Effector memory CD4-positive, alpha-beta T cell (primary cell): ENCODE data around the gene OR56A5.

Experiments
- DNase-seq, 3 donors: peaks; one replicate each; pipeline ENCODE4 v3.0.0-alpha.2; 2020
- H3K27ac ChIP-seq: 2 replicates; pipeline ENCODE4 v1.7.0; 2013; ENCODE audit warnings: mild to moderate bottlenecking, low read length, moderate library complexity; ENCODE audit not compliant: insufficient read depth, poor library complexity, severe bottlenecking
- H3K27me3 ChIP-seq: replicated peaks from 2 replicates; pipeline ENCODE4 v1.7.0; 2013; ENCODE audit warnings: mild to moderate bottlenecking, low read length; ENCODE audit not compliant: insufficient read depth, control insufficient read depth, poor library complexity, severe bottlenecking
- H3K36me3 ChIP-seq: 2 replicates; pipeline ENCODE4 v1.7.0; 2013; ENCODE audit warnings: mild to moderate bottlenecking, low read length, moderate library complexity; ENCODE audit not compliant: control insufficient read depth, insufficient read depth
- H3K4me1 ChIP-seq: 2 replicates; pipeline ENCODE4 v1.7.0; 2013; ENCODE audit warnings: low read length, mild to moderate bottlenecking; ENCODE audit not compliant: control insufficient read depth, insufficient read depth, poor library complexity, severe bottlenecking
- H3K4me3 ChIP-seq: 2 replicates; pipeline ENCODE4 v1.7.0; 2013; ENCODE audit warnings: low read length, low read depth, mild to moderate bottlenecking; ENCODE audit not compliant: insufficient read depth, poor library complexity, severe bottlenecking
- H3K9me3 ChIP-seq: 2 replicates; pipeline ENCODE4 v1.7.0; 2013; ENCODE audit warnings: mild to moderate bottlenecking, low read length, moderate library complexity; ENCODE audit not compliant: control insufficient read depth

OR56A5 gene

DNA sequence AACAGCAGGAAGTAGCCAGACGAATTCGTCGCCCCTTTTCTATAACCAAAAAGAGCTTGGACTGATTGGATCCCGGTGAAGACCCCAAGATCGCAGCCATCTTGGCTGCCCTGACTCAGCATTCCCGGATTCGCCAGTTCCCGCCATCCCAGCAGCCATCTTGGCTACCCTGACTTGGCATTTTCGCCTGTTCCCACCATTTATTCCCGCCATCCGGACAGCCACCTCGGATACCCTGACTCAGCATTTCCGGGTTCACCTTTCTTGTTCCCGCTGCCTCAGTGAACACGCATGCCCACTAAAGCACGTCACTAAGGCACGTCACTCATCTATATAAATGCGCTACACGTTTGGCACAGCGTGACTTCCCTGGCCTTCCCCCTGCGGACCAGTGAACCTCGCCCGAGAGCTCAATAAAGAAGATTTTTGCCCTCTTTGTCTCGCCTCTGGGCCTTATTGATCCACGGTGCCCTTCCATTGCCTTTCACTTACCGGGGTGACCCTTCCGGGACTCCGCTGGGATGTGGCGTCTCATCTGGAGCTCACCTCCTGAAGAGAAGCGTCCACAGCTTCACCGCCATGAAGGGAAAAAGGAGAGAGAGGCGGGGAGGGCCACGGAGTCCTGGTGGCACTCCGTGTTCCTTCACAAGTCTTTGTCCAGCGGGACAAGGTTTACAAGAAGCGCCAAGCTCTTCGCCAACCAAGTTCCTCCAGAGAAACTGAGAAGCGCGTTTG lies 30.3 kb downstream of the OR56A5 start:
- Histone ChIP-seq H3K4me3 (no peak overlapping the region), H3K27ac (no peak overlapping the region), H3K36me3 (no peaks in the 10 kb centered on the region), H3K4me1 (no peaks in the 10 kb centered on the region), H3K27me3 (no peaks in the 10 kb centered on the region), H3K9me3 (no peaks in the 10 kb centered on the region)
- no peak for DNase-seq

DNA sequence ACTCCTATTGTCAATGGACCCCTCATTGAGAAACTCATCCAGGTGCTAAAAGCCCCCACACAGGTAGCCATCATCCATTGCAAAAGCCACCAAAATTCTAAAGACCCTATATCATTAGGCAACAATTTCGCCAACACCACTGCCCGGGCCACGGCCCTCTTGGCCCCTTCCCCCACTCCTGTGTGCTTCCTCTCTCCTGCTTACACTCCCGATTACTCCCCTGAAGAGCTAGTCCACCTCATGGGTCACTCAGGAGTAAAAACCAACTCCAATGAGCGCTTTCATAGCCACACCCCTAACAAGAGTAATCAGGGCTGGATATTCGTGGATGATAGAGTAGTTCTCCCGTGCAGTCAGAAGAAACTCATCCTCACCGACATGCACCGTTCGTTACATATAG lies 35.2 kb downstream of the OR56A5 start:
- no peak overlapping the region for H3K27ac ChIP-seq
- no peaks in the 10 kb centered on the region for H3K9me3 ChIP-seq
- no peaks in the 10 kb centered on the region for H3K4me1 ChIP-seq
- no peak for DNase-seq
- H3K36me3 ChIP-seq, result no peaks in the 10 kb centered on the region
- no peak overlapping the region for H3K4me3 ChIP-seq
- H3K27me3 ChIP-seq, result no peaks in the 10 kb centered on the region

- no peaks in the 10 kb centered on the region for H3K36me3 ChIP-seq
- no peaks in the 10 kb centered on the region for H3K4me1 ChIP-seq
- no peak overlapping the region for H3K4me3 ChIP-seq
- H3K9me3 ChIP-seq, result no peaks in the 10 kb centered on the region
- H3K27ac ChIP-seq, result no peak overlapping the region
- no peaks in the 10 kb centered on the region for H3K27me3 ChIP-seq
- DNase-seq, result no peak
Observed at GRCh38 chr11:5932671-5933070, 35.6 kb downstream of the OR56A5 start.

DNA sequence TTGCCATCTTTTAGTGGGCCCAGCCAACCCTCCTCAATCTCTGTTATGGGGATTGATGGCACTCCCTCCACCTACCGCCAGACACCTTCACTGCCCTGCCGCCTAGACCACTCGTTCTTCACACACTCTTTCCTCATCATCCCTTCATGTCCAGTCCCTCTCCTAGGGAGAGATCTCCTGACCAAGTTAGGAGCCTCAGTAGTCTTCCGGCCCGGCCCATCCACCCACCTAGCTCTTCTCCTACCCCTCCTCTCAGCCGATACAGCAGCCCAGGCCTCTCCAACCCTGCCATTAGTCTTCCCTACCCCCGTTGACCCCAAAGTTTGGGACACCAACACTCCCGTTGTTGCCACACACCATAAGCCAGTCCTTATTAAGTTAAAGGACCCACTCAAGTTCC lies 37.2 kb downstream of the OR56A5 start:
- H3K27ac ChIP-seq, result no peak overlapping the region
- H3K27me3 ChIP-seq, result no peaks in the 10 kb centered on the region
- no peaks in the 10 kb centered on the region for H3K4me1 ChIP-seq
- no peak for DNase-seq
- no peaks in the 10 kb centered on the region for H3K36me3 ChIP-seq
- no peaks in the 10 kb centered on the region for H3K9me3 ChIP-seq
- H3K4me3 ChIP-seq, result no peak overlapping the region

DNA sequence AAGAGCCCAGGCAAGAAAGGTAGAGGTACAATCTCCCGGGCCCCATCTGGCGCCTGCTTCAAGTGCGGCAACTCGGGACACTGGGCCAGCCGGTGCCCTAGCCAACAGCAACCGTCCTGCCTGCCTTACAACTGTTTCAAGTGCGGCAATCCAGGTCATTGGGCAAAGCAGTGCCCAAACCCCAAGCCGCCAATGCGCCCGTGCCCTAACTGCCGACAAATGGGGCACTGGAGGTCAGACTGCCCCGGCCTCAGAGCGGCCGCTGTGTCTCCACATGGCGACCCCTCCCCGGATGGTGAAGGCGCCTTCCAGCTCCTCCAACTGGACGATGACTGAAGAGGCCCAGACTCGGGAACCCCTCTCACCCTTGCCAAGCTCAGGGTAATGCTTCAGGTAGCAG lies 37.7 kb downstream of the OR56A5 start:
- Histone ChIP-seq H3K27me3 (no peaks in the 10 kb centered on the region), H3K36me3 (no peaks in the 10 kb centered on the region), H3K27ac (no peak overlapping the region), H3K4me3 (no peak overlapping the region), H3K4me1 (no peaks in the 10 kb centered on the region), H3K9me3 (no peaks in the 10 kb centered on the region)
- DNase-seq, result no peak

DNA sequence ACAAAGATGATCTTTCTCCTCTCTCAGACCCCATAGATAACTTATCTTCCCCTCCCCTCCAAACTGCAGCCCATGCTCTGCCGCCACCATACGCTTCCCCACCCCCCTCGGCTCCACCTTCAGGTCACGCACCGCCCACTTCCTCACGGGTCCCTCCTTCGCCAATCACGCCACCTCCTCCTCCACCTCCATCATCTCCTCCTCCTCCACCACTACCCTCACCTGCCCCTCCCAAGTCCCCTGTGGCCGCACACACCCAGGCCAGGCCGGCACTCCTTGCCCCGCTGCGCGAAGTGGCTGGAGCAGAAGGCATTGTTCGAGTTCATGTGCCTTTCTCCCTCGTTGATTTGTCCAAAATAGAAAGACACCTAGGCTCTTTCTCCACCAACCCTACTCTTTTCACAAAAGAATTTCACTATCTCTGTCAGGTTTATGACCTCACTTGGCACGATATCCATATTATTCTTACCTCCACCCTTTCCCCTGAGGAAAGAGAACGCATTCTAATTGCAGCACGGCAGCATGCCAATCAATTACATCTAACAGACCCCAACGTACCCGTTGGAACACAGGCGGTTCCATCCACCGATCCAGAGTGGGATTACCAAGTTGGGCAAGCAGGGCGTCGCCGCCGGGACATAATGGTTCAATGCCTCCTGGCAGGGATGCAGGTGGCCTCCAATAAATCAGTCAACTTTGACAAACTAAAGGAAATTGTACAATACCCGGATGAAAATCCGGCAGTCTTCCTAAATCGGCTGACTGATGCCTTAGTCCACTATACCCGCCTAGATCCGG lies 38.5 kb downstream of the OR56A5 start:
- no peak overlapping the region for H3K27ac ChIP-seq
- no peaks in the 10 kb centered on the region for H3K36me3 ChIP-seq
- no peak overlapping the region for H3K4me3 ChIP-seq
- H3K4me1 ChIP-seq, result no peaks in the 10 kb centered on the region
- H3K9me3 ChIP-seq, result no peaks in the 10 kb centered on the region
- DNase-seq, result no peak
- H3K27me3 ChIP-seq, result no peaks in the 10 kb centered on the region

DNA sequence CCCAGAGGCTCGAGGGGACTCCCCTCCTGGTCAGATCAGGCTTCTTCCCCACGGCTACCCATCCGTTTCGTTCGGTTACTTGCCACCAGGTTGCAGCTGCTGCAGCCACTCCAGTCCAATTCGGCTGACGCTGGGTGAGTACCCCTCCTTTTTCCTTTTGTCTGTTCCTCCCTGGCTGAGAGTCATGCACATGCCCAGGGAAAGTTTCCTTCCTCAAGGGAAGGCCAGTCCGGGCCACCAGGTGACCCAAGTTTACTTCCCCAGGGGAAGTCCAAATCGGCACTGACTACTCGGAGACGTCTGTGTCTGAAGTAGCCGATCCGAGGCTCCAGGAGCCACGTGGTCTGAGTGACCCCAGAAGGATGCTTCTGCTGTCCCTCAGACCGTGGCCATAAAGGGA lies 39.5 kb downstream of the OR56A5 start:
- no peaks in the 10 kb centered on the region for H3K27me3 ChIP-seq
- H3K9me3 ChIP-seq, result no peaks in the 10 kb centered on the region
- H3K4me1 ChIP-seq, result no peaks in the 10 kb centered on the region
- H3K36me3 ChIP-seq, result no peaks in the 10 kb centered on the region
- DNase-seq, result no peak
- no peak overlapping the region for H3K4me3 ChIP-seq
- H3K27ac ChIP-seq, result no peak overlapping the region

DNA sequence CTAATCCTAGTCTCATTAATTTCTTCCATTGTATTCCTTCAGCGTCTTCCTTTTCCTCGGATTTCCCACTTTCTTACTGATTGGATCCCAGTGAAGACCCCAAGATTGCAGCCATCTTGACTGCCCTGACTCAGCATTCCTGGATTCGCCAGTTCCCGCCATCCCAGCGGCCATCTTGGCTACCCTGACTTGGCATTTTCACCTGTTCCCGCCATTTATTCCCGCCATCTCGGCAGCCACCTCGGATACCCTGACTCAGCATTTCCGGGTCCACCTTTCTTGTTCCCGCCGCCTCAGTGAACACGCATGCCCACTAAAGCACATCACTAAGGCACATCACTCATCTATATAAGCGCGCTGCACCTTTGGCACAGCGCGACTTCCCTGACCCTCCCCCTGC lies 40.0 kb downstream of the OR56A5 start:
- Histone ChIP-seq H3K27me3 (no peaks in the 10 kb centered on the region), H3K4me1 (no peaks in the 10 kb centered on the region), H3K36me3 (no peaks in the 10 kb centered on the region), H3K9me3 (no peaks in the 10 kb centered on the region), H3K27ac (no peak overlapping the region), H3K4me3 (no peak overlapping the region)
- no peak for DNase-seq

- Histone ChIP-seq H3K4me1 (no peaks in the 10 kb centered on the region), H3K4me3 (no peak overlapping the region), H3K9me3 (no peaks in the 10 kb centered on the region), H3K27ac (no peak overlapping the region), H3K27me3 (no peaks in the 10 kb centered on the region), H3K36me3 (no peaks in the 10 kb centered on the region)
- DNase-seq, result no peak
Observed at GRCh38 chr11:5923794-5924193, 44.5 kb downstream of the OR56A5 start.

DNA sequence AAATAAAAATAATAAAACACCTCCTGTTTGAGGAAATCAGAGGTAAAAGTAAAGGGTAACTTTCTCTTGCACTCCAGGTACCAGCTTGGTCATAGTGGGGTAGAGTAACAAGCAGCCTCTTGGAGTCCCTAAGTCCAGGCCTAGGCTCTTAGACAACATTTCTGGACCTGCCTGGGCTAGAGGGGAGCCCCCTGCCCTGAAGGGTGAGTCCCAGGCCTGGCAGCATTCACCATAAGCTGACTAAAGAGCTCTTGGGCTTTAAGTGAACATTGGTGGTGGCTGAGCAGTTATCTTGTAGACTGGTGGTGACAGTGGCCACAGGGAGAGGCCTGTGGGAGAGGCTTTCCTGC lies 44.9 kb downstream of the OR56A5 start:
- Histone ChIP-seq H3K9me3 (no peaks in the 10 kb centered on the region), H3K4me1 (no peaks in the 10 kb centered on the region), H3K36me3 (no peaks in the 10 kb centered on the region), H3K27ac (no peak overlapping the region), H3K4me3 (no peak overlapping the region), H3K27me3 (no peaks in the 10 kb centered on the region)
- DNase-seq, result no peak
